Measurements from ENCODE around the gene ZNF358. TPM values are rescaled to one million over a fixed set of nuclear protein-coding genes. Genes with fewer than 3 reads are reported as not detected.

ZNF358 gene
- polyA plus RNA-seq = 1.3 TPM

- H3K4me1 Mint-ChIP-seq = peaks cover 0 to 7% (median 6%) of the 10 kb centered on the region in 3 donors
- H3K9me3 Mint-ChIP-seq = no peaks in the 10 kb centered on the region
- H3K4me3 Mint-ChIP-seq = peak within 1 kb of the TSS; percentile 55 to 87 (median 76)
- H3K36me3 Mint-ChIP-seq = no peaks in the 10 kb centered on the region
- H3K27me3 Mint-ChIP-seq = peaks cover 12% of the 10 kb centered on the region
- peak within 1 kb of the TSS in 2 of 3 donors; percentile 52 to 85 for H3K27ac Mint-ChIP-seq
These were observed at the start of gene ZNF358 for GRCh38 chr19:7515645-7516151. Gene ZNF358, plus strand, starts transcription at chr19:7516103. Its CDS starts 3,140 bp downstream, at chr19:7519243.

- Mint-ChIP-seq H3K4me3 (peak overlapping the region in 2 of 4 donors; percentile 45 to 70), H3K27ac (peak overlapping the region in 1 of 3 donors; percentile 75), H3K36me3 (peaks cover 2% of the 10 kb centered on the region), H3K9me3 (no peaks in the 10 kb centered on the region), H3K27me3 (no peaks in the 10 kb centered on the region), H3K4me1 (peaks cover 0 to 3% (median 2%) of the 10 kb centered on the region in 3 donors)
These were observed 48.6 kb upstream of the ZNF358 start for GRCh38 chr19:7467009-7467989.

GRCh38 chr19:7468840-7469239 lies 47.1 kb upstream of the ZNF358 start:
- Mint-ChIP-seq H3K4me3 (no peak overlapping the region), H3K27ac (peak overlapping the region in 2 of 3 donors; percentile 23 to 75), H3K36me3 (peaks cover 4% of the 10 kb centered on the region), H3K4me1 (peaks cover 5 to 10% (median 9%) of the 10 kb centered on the region in 3 donors), H3K27me3 (no peaks in the 10 kb centered on the region), H3K9me3 (no peaks in the 10 kb centered on the region)

DNA sequence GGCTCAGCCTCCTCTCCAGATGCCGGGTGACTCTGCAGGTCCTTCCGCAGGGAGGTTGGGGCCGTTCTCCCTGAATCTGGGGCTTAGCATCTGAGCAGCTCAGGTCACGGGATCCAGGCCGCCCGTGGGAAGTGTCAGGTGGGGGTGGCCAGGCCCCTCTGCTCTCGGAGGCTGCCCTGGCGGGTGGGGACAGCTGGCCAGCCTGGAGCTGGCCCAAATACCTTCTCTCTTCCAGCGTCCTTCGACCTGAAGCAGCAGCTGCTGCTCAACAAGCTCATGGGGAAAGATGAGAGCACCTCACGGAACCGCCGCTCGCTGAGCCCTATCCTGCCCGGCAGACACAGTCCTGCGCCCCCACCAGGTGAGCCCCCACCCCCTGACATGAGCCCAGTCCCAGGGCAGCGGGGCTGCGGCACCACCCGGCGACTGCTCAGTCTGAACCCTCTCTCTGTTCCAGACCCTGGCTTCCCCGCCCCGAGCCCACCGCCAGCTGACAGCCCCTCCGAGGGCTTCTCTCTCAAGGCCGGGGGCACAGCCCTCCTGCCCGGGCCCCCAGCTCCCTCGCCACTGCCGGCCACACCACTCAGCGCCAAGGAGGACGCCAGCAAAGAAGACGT lies 46.1 kb upstream of the ZNF358 start:
- no peaks in the 10 kb centered on the region for H3K9me3 Mint-ChIP-seq
- H3K27me3 Mint-ChIP-seq = no peaks in the 10 kb centered on the region
- H3K27ac Mint-ChIP-seq = no peak overlapping the region
- no peak overlapping the region for H3K4me3 Mint-ChIP-seq
- H3K4me1 Mint-ChIP-seq = peaks cover 5 to 10% (median 9%) of the 10 kb centered on the region in 3 donors
- H3K36me3 Mint-ChIP-seq = peaks cover 4% of the 10 kb centered on the region

DNA sequence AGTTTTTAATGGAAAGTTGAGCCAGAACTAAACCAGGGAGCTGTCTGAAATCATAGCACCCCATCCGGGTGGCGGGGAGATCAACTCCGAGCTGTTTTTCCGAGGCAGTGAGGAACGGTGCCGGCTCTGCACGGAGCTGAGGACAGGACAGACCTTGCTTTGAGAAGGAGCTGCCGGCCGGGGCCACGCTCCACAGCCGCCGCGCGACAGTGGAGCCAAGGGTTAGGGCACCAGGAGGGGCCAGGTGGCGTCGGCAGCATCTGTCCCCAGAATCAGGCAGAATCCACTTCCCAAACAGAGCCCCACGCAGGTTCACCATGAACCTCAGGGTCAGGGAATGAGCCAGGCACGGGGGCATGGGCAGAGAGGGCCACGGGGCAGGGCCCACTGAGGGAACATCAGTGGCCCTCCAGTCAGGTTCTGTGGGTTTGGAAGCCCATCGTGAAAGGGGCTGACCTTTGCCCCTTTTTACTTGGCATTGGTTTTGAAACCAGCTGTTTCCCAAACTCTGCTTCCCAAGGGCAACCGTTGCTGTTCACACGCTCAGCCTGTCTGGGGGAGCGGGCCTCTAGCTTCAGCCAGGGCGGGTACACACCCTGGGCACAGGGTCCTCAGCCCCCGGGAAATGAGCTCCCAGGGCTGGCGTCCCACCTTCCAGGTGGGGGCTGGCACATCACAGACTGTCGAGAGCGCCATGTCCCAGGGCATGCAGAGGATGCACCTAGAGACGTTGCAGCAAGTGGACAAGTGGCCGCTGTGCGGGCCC lies 45.2 kb upstream of the ZNF358 start:
- H3K4me1 Mint-ChIP-seq = peaks cover 5 to 10% (median 9%) of the 10 kb centered on the region in 3 donors
- H3K27ac Mint-ChIP-seq = peak overlapping the region in 1 of 3 donors; percentile 82
- H3K9me3 Mint-ChIP-seq = no peaks in the 10 kb centered on the region
- no peak overlapping the region for H3K4me3 Mint-ChIP-seq
- no peaks in the 10 kb centered on the region for H3K27me3 Mint-ChIP-seq
- H3K36me3 Mint-ChIP-seq = peaks cover 3% of the 10 kb centered on the region

- Mint-ChIP-seq H3K36me3 (peaks cover 2% of the 10 kb centered on the region), H3K9me3 (no peaks in the 10 kb centered on the region), H3K27ac (peak overlapping the region in 2 of 3 donors; percentile 82 to 93), H3K4me3 (peak overlapping the region in 3 of 4 donors; percentile 28 to 72 (median 53)), H3K4me1 (peaks cover 5 to 12% (median 9%) of the 10 kb centered on the region in 3 donors), H3K27me3 (no peaks in the 10 kb centered on the region)
These were observed 43.9 kb upstream of the ZNF358 start for GRCh38 chr19:7471696-7472615.

- peaks cover 7 to 15% (median 12%) of the 10 kb centered on the region in 3 donors for H3K4me1 Mint-ChIP-seq
- H3K9me3 Mint-ChIP-seq = no peaks in the 10 kb centered on the region
- H3K4me3 Mint-ChIP-seq = peak overlapping the region in 1 of 4 donors; percentile 12
- peaks cover 2% of the 10 kb centered on the region for H3K36me3 Mint-ChIP-seq
- H3K27me3 Mint-ChIP-seq = no peaks in the 10 kb centered on the region
- peak overlapping the region in 2 of 3 donors; percentile 81 to 84 for H3K27ac Mint-ChIP-seq
These were observed 40.2 kb upstream of the ZNF358 start for GRCh38 chr19:7475665-7476064.

DNA sequence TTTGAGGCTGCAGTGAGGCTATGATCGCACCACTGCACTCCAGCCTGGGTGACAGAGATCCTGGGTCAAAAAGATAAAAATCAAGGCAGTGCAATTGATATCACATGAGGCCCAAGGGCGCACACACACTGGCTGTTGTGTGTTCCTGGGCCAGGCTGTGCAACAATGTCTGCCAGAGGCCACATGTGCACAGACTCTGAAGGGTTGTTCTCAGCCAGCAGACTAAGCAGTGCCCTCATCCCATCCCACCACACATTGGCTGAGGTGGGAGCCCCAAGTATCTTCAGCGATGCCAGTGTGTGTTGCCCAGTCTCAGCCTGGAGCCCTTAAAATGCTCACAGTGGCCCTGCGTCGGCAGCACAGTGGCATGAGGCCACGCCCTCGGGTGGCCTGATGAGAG lies 39.7 kb upstream of the ZNF358 start:
- H3K36me3 Mint-ChIP-seq = peaks cover 2% of the 10 kb centered on the region
- H3K4me1 Mint-ChIP-seq = peaks cover 9 to 15% (median 12%) of the 10 kb centered on the region in 3 donors
- peak overlapping the region in 1 of 4 donors; percentile 12 for H3K4me3 Mint-ChIP-seq
- peak overlapping the region in 2 of 3 donors; percentile 81 to 84 for H3K27ac Mint-ChIP-seq
- H3K9me3 Mint-ChIP-seq = no peaks in the 10 kb centered on the region
- H3K27me3 Mint-ChIP-seq = no peaks in the 10 kb centered on the region

- Mint-ChIP-seq H3K4me1 (peaks cover 9 to 15% (median 9%) of the 10 kb centered on the region in 3 donors), H3K4me3 (peak overlapping the region in 3 of 4 donors; percentile 12 to 54 (median 32)), H3K9me3 (no peaks in the 10 kb centered on the region), H3K36me3 (peaks cover 2% of the 10 kb centered on the region), H3K27me3 (no peaks in the 10 kb centered on the region), H3K27ac (peak overlapping the region; percentile 16 to 84 (median 81))
These were observed 39.0 kb upstream of the ZNF358 start for GRCh38 chr19:7476777-7477494.

- Mint-ChIP-seq H3K9me3 (no peaks in the 10 kb centered on the region), H3K4me3 (peak overlapping the region in 1 of 4 donors; percentile 40), H3K27ac (peak overlapping the region; percentile 67 to 77 (median 76)), H3K36me3 (peaks cover 2% of the 10 kb centered on the region), H3K4me1 (peaks cover 7 to 10% (median 9%) of the 10 kb centered on the region in 3 donors), H3K27me3 (no peaks in the 10 kb centered on the region)
These were observed 38.1 kb upstream of the ZNF358 start for GRCh38 chr19:7477758-7478157.

GRCh38 chr19:7478173-7478842 lies 37.6 kb upstream of the ZNF358 start:
- H3K9me3 Mint-ChIP-seq = no peaks in the 10 kb centered on the region
- H3K4me1 Mint-ChIP-seq = peaks cover 5 to 6% (median 5%) of the 10 kb centered on the region in 3 donors
- no peaks in the 10 kb centered on the region for H3K36me3 Mint-ChIP-seq
- H3K27ac Mint-ChIP-seq = peak overlapping the region; percentile 76 to 88 (median 77)
- H3K4me3 Mint-ChIP-seq = peak overlapping the region in 1 of 4 donors; percentile 40
- no peaks in the 10 kb centered on the region for H3K27me3 Mint-ChIP-seq

GRCh38 chr19:7478843-7479227 lies 37.1 kb upstream of the ZNF358 start:
- Mint-ChIP-seq H3K27ac (peak overlapping the region in 2 of 3 donors; percentile 39 to 77), H3K9me3 (no peaks in the 10 kb centered on the region), H3K36me3 (no peaks in the 10 kb centered on the region), H3K4me3 (no peak overlapping the region), H3K27me3 (no peaks in the 10 kb centered on the region), H3K4me1 (peaks cover 5 to 10% (median 9%) of the 10 kb centered on the region in 3 donors)
